Heart left ventricle (tissue), 13 donors: ENCODE measurements around the gene MICOS13.

Experiments used
- POLR2A ChIP-seq, 2 donors: fragments of 450-650 bp; IDR thresholded peaks; one replicate each; pipeline ENCODE4 v1.6.1; 2017; ENCODE audit warnings: antibody characterized with exemption in 2 of 2, mild to moderate bottlenecking in 2 of 2, moderate library complexity in 2 of 2
- TF ChIP-seq, protein P1 (sequence below), 12 donors: fragments of 200-600 bp; sonication (generic) in 4 of 12; IDR thresholded peaks; one replicate each; pipeline versions ENCODE4 v1.5.0 to v1.8.0; 2018 to 2022; ENCODE audit warnings: antibody characterized with exemption in 12 of 12, mild to moderate bottlenecking in 5 of 12
- donor health status: ischemic (EF 13 %, LVEDD 7.1; RV severe dilation, severe dysfunction).
- donor health status: DM: no; HTN: yes; CAD: no.
- donor health status: DM: no; HTN: no; CAD: no.
- donor health status: ischemic (EF 25% LVEDD 6.9; RV normal size, moderate dysfunction).
- donor health status: ischemic (EF 25% LVEDD 5.7; RV mildly dilated, moderate dysfunction).
- donor health status: ischemic (EF 35%, LVEDD 5.7; RV mildly dilated, moderate dysfunction).
- donor health status: nonischemic (EF 11% LVEDD 7.7; RV severe dilation, severe dysfunction).
- donor health status: DM: yes; HTN: yes; CAD: no.
- donor health status: PGD.
- donor health status: ischemic (EF 29% LVEDD 5.4; RV normal size, mild dysfunction).
- donor health status: nonischemic (EF 23%, LVEDD 6.1; RV moderate dilation, normal function).

GRCh38 chr19:5714816-5715215, 34.5 kb upstream of the MICOS13 start:
- TF ChIP-seq, protein P1, sequence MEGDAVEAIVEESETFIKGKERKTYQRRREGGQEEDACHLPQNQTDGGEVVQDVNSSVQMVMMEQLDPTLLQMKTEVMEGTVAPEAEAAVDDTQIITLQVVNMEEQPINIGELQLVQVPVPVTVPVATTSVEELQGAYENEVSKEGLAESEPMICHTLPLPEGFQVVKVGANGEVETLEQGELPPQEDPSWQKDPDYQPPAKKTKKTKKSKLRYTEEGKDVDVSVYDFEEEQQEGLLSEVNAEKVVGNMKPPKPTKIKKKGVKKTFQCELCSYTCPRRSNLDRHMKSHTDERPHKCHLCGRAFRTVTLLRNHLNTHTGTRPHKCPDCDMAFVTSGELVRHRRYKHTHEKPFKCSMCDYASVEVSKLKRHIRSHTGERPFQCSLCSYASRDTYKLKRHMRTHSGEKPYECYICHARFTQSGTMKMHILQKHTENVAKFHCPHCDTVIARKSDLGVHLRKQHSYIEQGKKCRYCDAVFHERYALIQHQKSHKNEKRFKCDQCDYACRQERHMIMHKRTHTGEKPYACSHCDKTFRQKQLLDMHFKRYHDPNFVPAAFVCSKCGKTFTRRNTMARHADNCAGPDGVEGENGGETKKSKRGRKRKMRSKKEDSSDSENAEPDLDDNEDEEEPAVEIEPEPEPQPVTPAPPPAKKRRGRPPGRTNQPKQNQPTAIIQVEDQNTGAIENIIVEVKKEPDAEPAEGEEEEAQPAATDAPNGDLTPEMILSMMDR (IDR thresholded peaks at IDR 0.05): no peak
- TF ChIP-seq POLR2A (IDR thresholded peaks at IDR 0.05): no peak
